GM12873 (cell line): ENCODE results near the gene PELI2.

Experiments used
- CTCF ChIP-seq: IDR thresholded peaks from 2 replicates; pipeline ENCODE4 v1.5.1; 2012; ENCODE audit warnings: low read depth, mild to moderate bottlenecking, moderate library complexity, low read length, control low read depth; ENCODE audit not compliant: insufficient read depth; ENCODE audit errors: missing control alignments

The PELI2 gene

GRCh38 chr14:56248442-56248841 is 130.2 kb downstream of the PELI2 start:
- no peak for TF ChIP-seq CTCF

- no peak for TF ChIP-seq CTCF
Measured at GRCh38 chr14:56261046-56261445, 142.8 kb downstream of the PELI2 start.

GRCh38 chr14:56262530-56262929 is 144.3 kb downstream of the PELI2 start:
- TF ChIP-seq CTCF: no peak

GRCh38 chr14:56268039-56268438 is 149.8 kb downstream of the PELI2 start:
- TF ChIP-seq CTCF: no peak

- no peak for TF ChIP-seq CTCF
Measured at GRCh38 chr14:56268673-56269072, 150.5 kb downstream of the PELI2 start.

GRCh38 chr14:56270921-56271320 is 152.7 kb downstream of the PELI2 start:
- no peak for TF ChIP-seq CTCF

GRCh38 chr14:56271970-56272369 is 153.8 kb downstream of the PELI2 start:
- TF ChIP-seq CTCF: no peak
